ENCODE data around the gene SMIM17.

The SMIM17 gene

GRCh38 chr19:56642711-56643459 lies at the start of gene SMIM17:
Gene SMIM17, plus strand, starts transcription at chr19:56643159. Its CDS starts 2,509 bp downstream, at chr19:56645668.
- DNase-seq, result no peak

- DNase-seq, result no peak
Observed at GRCh38 chr19:56594446-56594782, 48.5 kb upstream of the SMIM17 start.

GRCh38 chr19:56594783-56595547 lies 48.0 kb upstream of the SMIM17 start, which contains the start of gene ZNF71:
Gene ZNF71, plus strand, starts transcription at chr19:56595302. Its CDS starts 6,257 bp downstream, at chr19:56601559.
- peak; percentile 76 to 78 for DNase-seq

GRCh38 chr19:56595548-56595899 lies 47.4 kb upstream of the SMIM17 start:
- DNase-seq, result no peak

- no peak for DNase-seq
Observed at GRCh38 chr19:56596676-56597075, 46.3 kb upstream of the SMIM17 start.

- DNase-seq, result no peak
Observed at GRCh38 chr19:56597696-56598095, 45.3 kb upstream of the SMIM17 start.

- no peak for DNase-seq
Observed at GRCh38 chr19:56601375-56601774, 41.6 kb upstream of the SMIM17 start.

- DNase-seq, result no peak
Observed at GRCh38 chr19:56603829-56604228, 39.1 kb upstream of the SMIM17 start.

- no peak for DNase-seq
Observed at GRCh38 chr19:56608274-56608964, 34.5 kb upstream of the SMIM17 start.

GRCh38 chr19:56611288-56611687 lies 31.7 kb upstream of the SMIM17 start:
- DNase-seq, result no peak

GRCh38 chr19:56612737-56613136 lies 30.2 kb upstream of the SMIM17 start:
- no peak for DNase-seq

GRCh38 chr19:56613639-56614038 lies 29.3 kb upstream of the SMIM17 start:
- no peak for DNase-seq

- no peak for DNase-seq
Observed at GRCh38 chr19:56617531-56617930, 25.4 kb upstream of the SMIM17 start.

- DNase-seq, result no peak
Observed at GRCh38 chr19:56619121-56619520, 23.8 kb upstream of the SMIM17 start.

GRCh38 chr19:56622374-56622773 lies 20.6 kb upstream of the SMIM17 start:
- no peak for DNase-seq

GRCh38 chr19:56623006-56623405 lies 20.0 kb upstream of the SMIM17 start:
- DNase-seq, result no peak

- no peak for DNase-seq
Observed at GRCh38 chr19:56625708-56626107, 17.3 kb upstream of the SMIM17 start.

GRCh38 chr19:56633021-56633420 lies 9.9 kb upstream of the SMIM17 start:
- DNase-seq, result no peak

GRCh38 chr19:56637976-56638555 lies 4.9 kb upstream of the SMIM17 start:
- DNase-seq, result peak; percentile 82 to 89

GRCh38 chr19:56639217-56639616 lies 3.7 kb upstream of the SMIM17 start:
- peak; percentile 7 to 43 for DNase-seq

GRCh38 chr19:56643460-56643955 lies 549 bp downstream of the SMIM17 start:
- no peak for DNase-seq

GRCh38 chr19:56654151-56654550 lies 11.2 kb downstream of the SMIM17 start:
- DNase-seq, result no peak
